Sigmoid colon (tissue), 7 donors: ENCODE data around the gene TSPAN12. TPM values are rescaled to one million over a fixed set of nuclear protein-coding genes. Genes with fewer than 3 reads are reported as not detected.
"Not testable (repeated sequence)": the region's sequence is repeated elsewhere in the genome, so short reads cannot be mapped to it uniquely, and the experiment has no call there.

Experiments
- DNase-seq: peaks from one replicate; pipeline ENCODE4 v3.0.0-alpha.2; 2019
- H3K27ac ChIP-seq, 4 donors: fragments of 200-600 bp; sonication (generic); one replicate each; pipeline ENCODE4 v1.5.1; 2016 to 2019; ENCODE audit warnings: mild to moderate bottlenecking in 1 of 4
- H3K27me3 ChIP-seq, 3 donors: fragments of 200-600 bp; sonication (generic); one replicate each; pipeline ENCODE4 v1.5.1; 2019; ENCODE audit warnings: mild to moderate bottlenecking in 1 of 3
- H3K36me3 ChIP-seq, 4 donors: fragments of 200-600 bp; sonication (generic); one replicate each; pipeline ENCODE4 v1.5.1; 2016 to 2019
- H3K4me1 ChIP-seq, 4 donors: fragments of 200-600 bp; sonication (generic); one replicate each; pipeline ENCODE4 v1.5.1; 2017 to 2019
- H3K4me3 ChIP-seq, 4 donors: fragments of 200-600 bp; sonication (generic); one replicate each; pipeline ENCODE4 v1.5.1; 2017 to 2019; ENCODE audit warnings: mild to moderate bottlenecking in 2 of 4, moderate library complexity in 1 of 4
- H3K9me3 ChIP-seq, 4 donors: fragments of 200-600 bp in 3 of 4; sonication (generic) in 3 of 4; one replicate each; pipeline versions ENCODE4 v1.5.1 to v1.6.1; 2013 to 2019
- EP300 ChIP-seq, 4 donors: sonication (generic); formaldehyde crosslinking; IDR thresholded peaks; one replicate each; pipeline ENCODE4 v1.6.1; 2017; ENCODE audit warnings: antibody characterized with exemption in 4 of 4
- POLR2A ChIP-seq, 2 donors: fragments of 450-650 bp; IDR thresholded peaks; one replicate each; pipeline ENCODE4 v1.6.1; 2016; ENCODE audit warnings: antibody characterized with exemption in 2 of 2, mild to moderate bottlenecking in 2 of 2, moderate library complexity in 2 of 2
- POLR2AphosphoS5 ChIP-seq, 4 donors: sonication (generic); formaldehyde crosslinking; IDR thresholded peaks; one replicate each; pipeline ENCODE4 v1.6.1; 2017; ENCODE audit warnings: antibody characterized with exemption in 4 of 4
- WGBS, 2 donors: extraction: QIAGEN DNeasy Blood & Tissue Kit; methylation state at CpG; one replicate each; pipeline ENCODE4 v1.1.7; 2013; 5-methylcytosine and 5-hydroxymethylcytosine counted together
- intact Hi-C: fragments of 100-400 bp; cut with DNase I; formaldehyde crosslinking; loops from one replicate; pipeline ENCODE4 v1.15.1; 2023
- polyA plus RNA-seq, 3 donors: library from polyadenylated mRNA; stranded (reverse); fragments of 200-250 nt; gene quantifications; one replicate each; pipeline ENCODE4 v1.2.3, GENCODE V29; 2013
- total RNA-seq, 4 donors: library from RNA; depleted of rRNA; stranded (reverse); fragments of >200 nt; gene quantifications; one replicate each; pipeline ENCODE4 v1.1.0, GENCODE V29; 2016
- TF ChIP-seq, protein P1 (sequence below), 4 experiments: fragments of 450-650 bp in 3 of 4; fragments of 200-600 bp in 1 of 4; IDR thresholded peaks; one replicate each; pipeline ENCODE4 v1.5.1; 2016 to 2019; ENCODE audit warnings: antibody characterized with exemption in 4 of 4, mild to moderate bottlenecking in 3 of 4, moderate library complexity in 2 of 4
- donor health status: healthy with polysubstance abuse.
- donor health status: Bipolar disorder and iron deficiency.
- donor health status: healthy.

TSPAN12 gene
- total and polyA plus RNA-seq, 7 donors = 13.9 to 47.7 (median 19.9) TPM

DNA sequence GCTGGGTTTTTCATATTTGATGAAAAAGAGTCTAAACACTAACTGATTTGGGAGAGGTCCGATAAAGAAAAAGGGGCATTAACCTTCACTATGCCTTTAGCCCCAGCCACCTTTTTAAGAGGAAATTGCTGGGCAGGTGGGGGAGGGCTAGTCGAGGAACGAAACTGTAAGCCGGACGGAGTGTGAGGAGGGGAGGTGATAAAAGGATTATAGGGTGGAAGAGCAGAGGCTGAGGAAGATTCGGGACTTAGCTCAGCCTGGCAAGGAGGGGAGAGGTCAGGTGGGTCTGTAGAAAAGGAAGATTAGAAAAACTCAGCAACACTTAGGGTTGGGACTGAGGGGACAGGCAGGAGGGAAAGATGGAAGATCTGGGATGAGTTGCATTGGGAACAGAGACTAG is 77.0 kb downstream of the TSPAN12 start:
- WGBS, 2 donors = 81 to 89% methylated on average over 6 of the region's 6 CpGs
- Histone ChIP-seq H3K27me3 (no peaks in the 10 kb centered on the region), H3K9me3 (no peaks in the 10 kb centered on the region), H3K4me3 (no peak overlapping the region), H3K27ac (no peak overlapping the region), H3K4me1 (no peaks in the 10 kb centered on the region), H3K36me3 (no peaks in the 10 kb centered on the region)
- no peak for DNase-seq
- TF ChIP-seq POLR2A (IDR thresholded peaks at IDR 0.05) (no peak), POLR2AphosphoS5 (IDR thresholded peaks at IDR 0.05) (no peak), EP300 (IDR thresholded peaks at IDR 0.05) (no peak)
- TF ChIP-seq, protein P1, sequence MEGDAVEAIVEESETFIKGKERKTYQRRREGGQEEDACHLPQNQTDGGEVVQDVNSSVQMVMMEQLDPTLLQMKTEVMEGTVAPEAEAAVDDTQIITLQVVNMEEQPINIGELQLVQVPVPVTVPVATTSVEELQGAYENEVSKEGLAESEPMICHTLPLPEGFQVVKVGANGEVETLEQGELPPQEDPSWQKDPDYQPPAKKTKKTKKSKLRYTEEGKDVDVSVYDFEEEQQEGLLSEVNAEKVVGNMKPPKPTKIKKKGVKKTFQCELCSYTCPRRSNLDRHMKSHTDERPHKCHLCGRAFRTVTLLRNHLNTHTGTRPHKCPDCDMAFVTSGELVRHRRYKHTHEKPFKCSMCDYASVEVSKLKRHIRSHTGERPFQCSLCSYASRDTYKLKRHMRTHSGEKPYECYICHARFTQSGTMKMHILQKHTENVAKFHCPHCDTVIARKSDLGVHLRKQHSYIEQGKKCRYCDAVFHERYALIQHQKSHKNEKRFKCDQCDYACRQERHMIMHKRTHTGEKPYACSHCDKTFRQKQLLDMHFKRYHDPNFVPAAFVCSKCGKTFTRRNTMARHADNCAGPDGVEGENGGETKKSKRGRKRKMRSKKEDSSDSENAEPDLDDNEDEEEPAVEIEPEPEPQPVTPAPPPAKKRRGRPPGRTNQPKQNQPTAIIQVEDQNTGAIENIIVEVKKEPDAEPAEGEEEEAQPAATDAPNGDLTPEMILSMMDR (IDR thresholded peaks at IDR 0.05) = no peak
- intact Hi-C loops = no loop called here

DNA sequence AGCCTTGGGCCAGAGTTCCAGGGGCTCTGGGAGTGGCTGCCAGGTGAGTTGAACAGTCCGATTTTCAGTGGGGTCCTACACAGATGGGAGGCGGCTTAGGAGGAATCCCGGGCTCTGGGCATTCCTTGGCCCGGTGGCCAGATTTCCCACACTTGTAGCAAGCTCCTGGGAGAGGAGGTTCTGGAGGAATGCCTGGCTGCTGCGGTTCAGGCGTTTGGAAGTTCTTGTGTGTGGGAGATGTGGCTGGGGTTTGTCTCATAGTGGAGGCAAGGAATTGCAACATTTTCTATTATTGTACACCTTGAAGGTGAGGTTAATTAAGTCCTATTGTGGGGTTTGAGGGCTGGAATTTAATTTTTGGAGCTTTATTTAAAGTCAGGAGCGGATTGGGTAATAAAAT is 77.5 kb downstream of the TSPAN12 start:
- H3K36me3 ChIP-seq, H3K27me3 ChIP-seq, H3K4me1 ChIP-seq, DNase-seq, H3K27ac ChIP-seq, H3K4me3 ChIP-seq, intact Hi-C loops, H3K9me3 ChIP-seq: not testable (repeated sequence)
- 87 to 88% methylated on average over 7 of the region's 7 CpGs for WGBS, 2 donors

DNA sequence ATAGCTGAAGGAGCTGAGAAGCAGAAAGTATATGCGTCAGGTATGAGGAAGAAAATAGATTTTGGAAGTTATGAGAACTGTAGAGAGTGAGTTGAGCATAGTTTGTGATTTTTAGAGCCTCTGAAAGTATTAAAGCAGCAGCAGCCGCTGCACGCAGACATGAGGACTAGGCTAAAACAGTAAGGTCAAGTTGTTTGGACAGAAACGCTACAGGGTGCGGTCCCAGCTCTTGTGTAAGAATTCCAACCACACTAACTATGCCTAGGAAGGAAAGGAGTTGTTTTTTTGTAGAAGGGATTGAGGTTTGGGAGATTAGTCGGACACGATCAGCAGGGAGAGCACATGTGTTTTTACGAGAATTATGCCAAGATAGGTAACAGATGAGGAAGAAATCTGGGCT is 78.9 kb downstream of the TSPAN12 start:
- H3K9me3 ChIP-seq, intact Hi-C loops, H3K4me1 ChIP-seq, H3K36me3 ChIP-seq, H3K4me3 ChIP-seq, DNase-seq, H3K27ac ChIP-seq, H3K27me3 ChIP-seq: not testable (repeated sequence)
- WGBS, 2 donors = 87 to 88% methylated on average over 8 of the region's 8 CpGs

DNA sequence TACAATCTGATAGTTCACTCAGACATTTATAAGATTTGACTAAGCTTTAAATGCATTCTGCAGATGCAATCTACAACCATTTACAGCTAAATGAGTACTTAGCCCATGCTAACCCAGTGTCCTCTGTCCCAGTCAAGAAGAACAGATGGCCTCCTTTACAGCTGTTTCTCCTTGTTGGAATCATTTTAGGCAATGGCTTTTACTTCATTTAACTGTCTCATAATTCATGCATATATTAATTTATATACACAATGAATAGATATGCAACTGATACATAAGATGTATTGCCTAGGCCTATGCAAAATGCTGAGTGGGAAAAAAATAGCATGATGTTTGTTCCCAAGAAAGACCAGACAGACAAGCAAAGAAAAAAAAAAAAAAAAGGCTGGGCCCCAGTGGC is 82.2 kb downstream of the TSPAN12 start:
- Histone ChIP-seq H3K36me3 (no peaks in the 10 kb centered on the region), H3K27ac (no peak overlapping the region), H3K27me3 (no peaks in the 10 kb centered on the region), H3K4me3 (no peak overlapping the region), H3K4me1 (peaks cover 0 to 5% (median 0%) of the 10 kb centered on the region in 4 donors), H3K9me3 (no peaks in the 10 kb centered on the region)
- no peak for DNase-seq
- TF ChIP-seq EP300 (IDR thresholded peaks at IDR 0.05) (no peak), POLR2A (IDR thresholded peaks at IDR 0.05) (no peak), POLR2AphosphoS5 (IDR thresholded peaks at IDR 0.05) (no peak)
- TF ChIP-seq, protein P1 (IDR thresholded peaks at IDR 0.05) = no peak
- intact Hi-C loops = no loop called here

DNA sequence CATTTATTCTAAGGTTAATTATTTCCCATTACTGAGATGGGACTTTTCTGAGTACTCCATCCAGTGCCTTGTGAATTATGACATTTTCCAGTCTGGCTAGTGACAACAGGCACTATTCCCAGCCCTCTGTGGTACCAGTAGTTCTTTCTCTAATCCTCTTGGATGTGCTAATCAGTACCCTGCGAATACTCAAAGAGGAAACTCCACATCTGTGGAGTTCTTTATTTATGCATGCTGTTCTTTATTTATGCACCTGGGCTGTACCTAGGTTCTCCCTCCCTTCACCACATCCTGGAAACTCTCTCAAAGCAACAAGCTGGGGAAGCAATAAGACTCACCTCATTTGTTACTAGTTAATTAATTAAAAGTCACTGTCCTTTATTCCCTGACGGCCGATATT is 83.5 kb downstream of the TSPAN12 start:
- intact Hi-C loops = no loop called here
- peaks cover 0 to 5% (median 0%) of the 10 kb centered on the region in 4 donors for H3K4me1 ChIP-seq
- H3K4me3 ChIP-seq = no peak overlapping the region

DNA sequence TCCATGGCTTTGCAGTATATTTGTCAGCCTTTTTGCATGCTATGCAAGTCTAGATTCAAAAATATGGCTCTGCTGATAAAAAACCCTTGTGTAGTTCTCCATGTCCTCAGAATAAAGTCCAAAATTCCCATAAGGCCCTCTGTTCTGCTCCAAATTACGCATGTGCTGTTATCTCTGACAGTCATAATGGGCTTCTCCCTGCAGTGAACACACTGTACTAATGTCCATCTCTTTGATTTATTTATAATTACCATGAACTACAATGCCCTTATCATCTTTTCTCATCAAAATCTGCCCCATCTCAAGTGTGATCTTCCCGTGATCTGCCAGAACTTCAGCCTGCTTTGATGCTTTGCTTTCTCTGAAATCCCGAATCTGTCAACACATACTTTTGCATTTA is 87.7 kb downstream of the TSPAN12 start:
- TF ChIP-seq EP300 (IDR thresholded peaks at IDR 0.05) (no peak), POLR2A (IDR thresholded peaks at IDR 0.05) (no peak), POLR2AphosphoS5 (IDR thresholded peaks at IDR 0.05) (no peak)
- TF ChIP-seq, protein P1 (IDR thresholded peaks at IDR 0.05) = no peak
- 76 to 88% methylated on average over 3 of the region's 3 CpGs for WGBS, 2 donors
- DNase-seq = no peak
- H3K4me1 ChIP-seq = peaks cover 0 to 5% (median 0%) of the 10 kb centered on the region in 4 donors
- H3K4me3 ChIP-seq = no peak overlapping the region
- H3K36me3 ChIP-seq = no peaks in the 10 kb centered on the region
- intact Hi-C loops = no loop called here
- no peak overlapping the region for H3K27ac ChIP-seq
- no peaks in the 10 kb centered on the region for H3K27me3 ChIP-seq
- H3K9me3 ChIP-seq = no peaks in the 10 kb centered on the region

More for the DNA sequence above, 83.5 kb downstream of the TSPAN12 start:
- H3K9me3 ChIP-seq = no peaks in the 10 kb centered on the region
- no peak overlapping the region for H3K27ac ChIP-seq
- H3K27me3 ChIP-seq = no peaks in the 10 kb centered on the region
- no peak for DNase-seq
- H3K36me3 ChIP-seq = no peaks in the 10 kb centered on the region
- TF ChIP-seq POLR2AphosphoS5 (IDR thresholded peaks at IDR 0.05) = no peak
- TF ChIP-seq, protein P1 (IDR thresholded peaks at IDR 0.05) = no peak
- no peak for TF ChIP-seq EP300 (IDR thresholded peaks at IDR 0.05)
- no peak for TF ChIP-seq POLR2A (IDR thresholded peaks at IDR 0.05)
- 74 to 77% methylated on average over 3 of the region's 3 CpGs for WGBS, 2 donors
